Spleen (tissue), 11 donors: ENCODE measurements around the gene ATOSA. TPM values are rescaled to one million over a fixed set of nuclear protein-coding genes. Genes with fewer than 3 reads are reported as not detected.

Source experiments
- DNase-seq: peaks from one replicate; pipeline ENCODE4 v3.0.0-alpha.2; 2020
- H3K27ac ChIP-seq, 8 donors: fragments of 200-600 bp; sonication (generic) in 7 of 8; 1 replicate in 4 of 8; 2 replicates in 4 of 8; pipeline versions ENCODE4 v1.5.0 to v1.8.0; 2016 to 2021; ENCODE audit warnings: inconsistent platforms in 4 of 8, mild to moderate bottlenecking in 4 of 8, moderate library complexity in 1 of 8
- H3K27me3 ChIP-seq, 7 donors: fragments of 200-600 bp; sonication (generic) in 6 of 7; replicated peaks in 1 of 7; 1 replicate in 4 of 7; 2 replicates in 3 of 7; pipeline versions ENCODE4 v1.5.0 to v1.8.0; 2016 to 2021; ENCODE audit warnings: inconsistent platforms in 3 of 7, mild to moderate bottlenecking in 1 of 7
- H3K36me3 ChIP-seq, 6 donors: fragments of 200-600 bp; sonication (generic) in 5 of 6; 1 replicate in 4 of 6; 2 replicates in 2 of 6; pipeline versions ENCODE4 v1.5.0 to v1.8.0; 2016 to 2021; ENCODE audit warnings: inconsistent platforms in 2 of 6
- H3K4me1 ChIP-seq, 6 donors: fragments of 200-600 bp; sonication (generic) in 5 of 6; 1 replicate in 3 of 6; 2 replicates in 3 of 6; pipeline versions ENCODE4 v1.5.0 to v1.8.0; 2016 to 2021; ENCODE audit warnings: inconsistent platforms in 3 of 6
- H3K4me3 ChIP-seq, 8 donors: fragments of 200-600 bp; sonication (generic) in 7 of 8; 1 replicate in 4 of 8; 2 replicates in 4 of 8; pipeline versions ENCODE4 v1.5.0 to v1.8.0; 2016 to 2021; ENCODE audit warnings: inconsistent platforms in 4 of 8, mild to moderate bottlenecking in 4 of 8, moderate library complexity in 2 of 8
- H3K9me3 ChIP-seq, 8 donors: fragments of 200-600 bp; sonication (generic) in 7 of 8; 1 replicate in 4 of 8; 2 replicates in 4 of 8; pipeline versions ENCODE4 v1.5.0 to v1.8.0; 2016 to 2021; ENCODE audit warnings: inconsistent platforms in 4 of 8
- POLR2A ChIP-seq, 3 donors: fragments of 450-650 bp; IDR thresholded peaks; one replicate each; pipeline ENCODE4 v1.5.1; 2017; ENCODE audit warnings: antibody characterized with exemption in 3 of 3, mild to moderate bottlenecking in 1 of 3
- POLR2AphosphoS5 ChIP-seq, 3 donors: sonication (generic); formaldehyde crosslinking; IDR thresholded peaks; one replicate each; pipeline ENCODE4 v1.5.1; 2017; ENCODE audit warnings: antibody characterized with exemption in 3 of 3
- WGBS, 5 donors: extraction: QIAGEN DNeasy Blood & Tissue Kit in 3 of 5; methylation state at CpG; one replicate each; pipeline versions ENCODE4 v1.1.5 to v1.1.7; 2013 to 2018; 5-methylcytosine and 5-hydroxymethylcytosine counted together
- intact Hi-C: fragments of 100-400 bp; cut with DNase I; formaldehyde crosslinking; loops from one replicate; pipeline ENCODE4 v1.15.0; 2023; ENCODE audit warnings: low total_unique reads
- polyA plus RNA-seq, 3 donors: library from polyadenylated mRNA; stranded (reverse); fragments of 200-250 nt; gene quantifications; one replicate each; pipeline ENCODE4 v1.2.1, GENCODE V29; 2013
- total RNA-seq, 7 donors: library from RNA; depleted of rRNA in 3 of 7; stranded (reverse); fragments of >200 nt in 3 of 7; fragmentation: NEBNext Ultra II Directional in 4 of 7; extraction: Animal tissue kit (Norgen Biotek cat#: 25700) in 4 of 7; gene quantifications; one replicate each; pipeline versions ENCODE4 v1.1.0 to v1.2.1, GENCODE V29; 2016 to 2021
- TF ChIP-seq, protein P1 (sequence below), 11 experiments: fragments of 200-600 bp in 7 of 11; fragments of 450-650 bp in 4 of 11; sonication (generic) in 4 of 11; IDR thresholded peaks in 8 of 11; conservative IDR thresholded peaks in 3 of 11; 1 replicate in 7 of 11; 2 replicates in 4 of 11; pipeline versions ENCODE4 v1.4.0 to v1.8.0; 2016 to 2021; ENCODE audit warnings: antibody characterized with exemption in 11 of 11, inconsistent platforms in 4 of 11, mild to moderate bottlenecking in 1 of 11
- donor health status: healthy with polysubstance abuse.
- donor health status: DM: no; HTN: no; CAD: no; lungs with moderate emphysema.
- donor health status: DM: no; HTN: no; CAD: no.
- donor health status: Bipolar disorder and iron deficiency.
- donor health status: healthy.
- donor health status: DM: no; HTN: no; CAD: no.
- donor health status: DM: yes; HTN: yes; CAD: no.

ATOSA gene
- total and polyA plus RNA-seq, 10 donors: 57.0 to 148 (median 74.7) TPM

GRCh38 chr15:52652984-52653383 is 26.2 kb downstream of the ATOSA start:
- intact Hi-C loops: no loop called here
- H3K27me3 ChIP-seq: no peaks in the 10 kb centered on the region

DNA sequence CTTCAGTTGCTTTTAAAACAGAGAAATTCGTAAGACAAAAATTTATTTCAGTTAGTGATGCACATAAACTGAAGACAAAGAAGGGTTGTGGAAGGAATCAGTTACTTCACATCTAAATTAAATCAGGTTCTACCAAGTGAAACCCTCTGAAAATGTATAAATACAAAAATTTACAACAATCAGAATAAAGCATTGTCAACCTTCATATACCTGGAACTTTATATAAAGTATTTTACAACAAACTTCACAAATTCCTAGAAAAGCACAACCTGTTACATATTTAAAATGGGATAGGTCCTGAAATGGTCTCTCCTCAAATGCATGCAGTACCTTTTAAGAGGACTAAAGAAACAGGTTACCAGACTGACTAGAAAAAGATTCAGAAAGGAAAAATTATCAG is 26.9 kb downstream of the ATOSA start:
- Histone ChIP-seq H3K27ac (peak overlapping the region in 6 of 8 donors; percentile 46 to 58 (median 52)), H3K9me3 (no peaks in the 10 kb centered on the region), H3K4me3 (no peak overlapping the region), H3K36me3 (peaks cover 0 to 93% (median 18%) of the 10 kb centered on the region in 6 donors), H3K4me1 (peaks cover 3 to 58% (median 27%) of the 10 kb centered on the region in 6 donors), H3K27me3 (no peaks in the 10 kb centered on the region)
- intact Hi-C loops: no loop called here
- whole genome bisulfite sequencing, 5 donors: 33 to 55% (median 38%) methylated on average over 1 of the region's 1 CpG
- TF ChIP-seq, protein P1, sequence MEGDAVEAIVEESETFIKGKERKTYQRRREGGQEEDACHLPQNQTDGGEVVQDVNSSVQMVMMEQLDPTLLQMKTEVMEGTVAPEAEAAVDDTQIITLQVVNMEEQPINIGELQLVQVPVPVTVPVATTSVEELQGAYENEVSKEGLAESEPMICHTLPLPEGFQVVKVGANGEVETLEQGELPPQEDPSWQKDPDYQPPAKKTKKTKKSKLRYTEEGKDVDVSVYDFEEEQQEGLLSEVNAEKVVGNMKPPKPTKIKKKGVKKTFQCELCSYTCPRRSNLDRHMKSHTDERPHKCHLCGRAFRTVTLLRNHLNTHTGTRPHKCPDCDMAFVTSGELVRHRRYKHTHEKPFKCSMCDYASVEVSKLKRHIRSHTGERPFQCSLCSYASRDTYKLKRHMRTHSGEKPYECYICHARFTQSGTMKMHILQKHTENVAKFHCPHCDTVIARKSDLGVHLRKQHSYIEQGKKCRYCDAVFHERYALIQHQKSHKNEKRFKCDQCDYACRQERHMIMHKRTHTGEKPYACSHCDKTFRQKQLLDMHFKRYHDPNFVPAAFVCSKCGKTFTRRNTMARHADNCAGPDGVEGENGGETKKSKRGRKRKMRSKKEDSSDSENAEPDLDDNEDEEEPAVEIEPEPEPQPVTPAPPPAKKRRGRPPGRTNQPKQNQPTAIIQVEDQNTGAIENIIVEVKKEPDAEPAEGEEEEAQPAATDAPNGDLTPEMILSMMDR (IDR thresholded peaks at IDR 0.05 in 8 of 11, conservative IDR thresholded peaks at IDR 0.05 in 3 of 11): no peak
- TF ChIP-seq POLR2A (IDR thresholded peaks at IDR 0.05) (no peak), POLR2AphosphoS5 (IDR thresholded peaks at IDR 0.05) (no peak)
- no peak for DNase-seq

More at GRCh38 chr15:52652984-52653383, 26.2 kb downstream of the ATOSA start:
- Histone ChIP-seq H3K4me1 (peaks cover 3 to 58% (median 27%) of the 10 kb centered on the region in 6 donors), H3K27ac (peak overlapping the region in 6 of 8 donors; percentile 16 to 58 (median 36)), H3K36me3 (peaks cover 0 to 93% (median 22%) of the 10 kb centered on the region in 6 donors), H3K9me3 (no peaks in the 10 kb centered on the region), H3K4me3 (no peak overlapping the region)
- DNase-seq: no peak
- 53 to 74% (median 70%) methylated on average over 5 of the region's 5 CpGs for WGBS, 5 donors
- TF ChIP-seq, protein P1 (IDR thresholded peaks at IDR 0.05 in 8 of 11, conservative IDR thresholded peaks at IDR 0.05 in 3 of 11): no peak
- no peak for TF ChIP-seq POLR2AphosphoS5 (IDR thresholded peaks at IDR 0.05)
- TF ChIP-seq POLR2A (IDR thresholded peaks at IDR 0.05): no peak

- intact Hi-C loops: no loop called here
- Histone ChIP-seq H3K36me3 (peaks cover 0 to 93% (median 17%) of the 10 kb centered on the region in 6 donors), H3K27ac (peak overlapping the region in 6 of 8 donors; percentile 46 to 58 (median 52)), H3K4me1 (peaks cover 3 to 58% (median 27%) of the 10 kb centered on the region in 6 donors), H3K9me3 (no peaks in the 10 kb centered on the region), H3K27me3 (no peaks in the 10 kb centered on the region), H3K4me3 (peak overlapping the region in 2 of 8 donors; percentile 20 to 40)
- TF ChIP-seq, protein P1 (IDR thresholded peaks at IDR 0.05 in 8 of 11, conservative IDR thresholded peaks at IDR 0.05 in 3 of 11): no peak
- TF ChIP-seq POLR2A (IDR thresholded peaks at IDR 0.05) (no peak), POLR2AphosphoS5 (IDR thresholded peaks at IDR 0.05) (peak in 2 of 3 donors; percentile 28 to 67)
- DNase-seq: peak; percentile 78
- 30 to 61% (median 41%) methylated on average over 8 of the region's 8 CpGs for WGBS, 5 donors
Measured at GRCh38 chr15:52651868-52652267, 27.3 kb downstream of the ATOSA start.

DNA sequence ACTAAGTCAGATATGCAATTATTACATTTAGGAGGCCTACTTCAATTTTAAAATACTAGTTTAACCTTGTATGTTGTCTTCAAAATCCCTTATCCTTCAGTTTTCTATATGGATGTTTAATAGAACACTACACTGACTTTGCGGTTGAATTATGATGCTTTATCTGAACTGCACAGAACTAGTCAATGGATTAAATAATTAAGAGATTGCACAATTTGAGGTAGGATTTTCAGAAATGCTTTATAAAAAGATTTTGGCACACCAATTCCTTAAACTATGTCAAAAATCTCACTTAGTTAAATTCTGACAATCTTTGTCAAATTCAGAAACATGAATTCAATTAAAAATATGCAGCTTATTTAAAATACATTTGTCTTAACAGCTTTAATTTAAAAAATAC is 28.1 kb downstream of the ATOSA start:
- intact Hi-C loops: no loop called here
- peak overlapping the region in 3 of 8 donors; percentile 49 to 58 (median 51) for H3K27ac ChIP-seq
- 91 to 98% (median 94%) methylated on average over 1 of the region's 1 CpG for WGBS, 5 donors
- H3K36me3 ChIP-seq: peaks cover 0 to 93% (median 20%) of the 10 kb centered on the region in 6 donors
- TF ChIP-seq POLR2A (IDR thresholded peaks at IDR 0.05) (no peak), POLR2AphosphoS5 (IDR thresholded peaks at IDR 0.05) (no peak)
- TF ChIP-seq, protein P1 (IDR thresholded peaks at IDR 0.05 in 8 of 11, conservative IDR thresholded peaks at IDR 0.05 in 3 of 11): no peak
- no peak overlapping the region for H3K4me3 ChIP-seq
- no peak for DNase-seq
- peaks cover 3 to 58% (median 27%) of the 10 kb centered on the region in 6 donors for H3K4me1 ChIP-seq
- H3K27me3 ChIP-seq: no peaks in the 10 kb centered on the region
- no peaks in the 10 kb centered on the region for H3K9me3 ChIP-seq
